ENCODE data around the gene CACNA2D2. TPM values are rescaled to one million over a fixed set of nuclear protein-coding genes. Genes with fewer than 3 reads are reported as not detected.

CACNA2D2 gene
- total and polyA plus RNA-seq, 2 of the 4 experiments (the other 2 are of a cell fraction) = 0.15 TPM; not detected in 1

DNA sequence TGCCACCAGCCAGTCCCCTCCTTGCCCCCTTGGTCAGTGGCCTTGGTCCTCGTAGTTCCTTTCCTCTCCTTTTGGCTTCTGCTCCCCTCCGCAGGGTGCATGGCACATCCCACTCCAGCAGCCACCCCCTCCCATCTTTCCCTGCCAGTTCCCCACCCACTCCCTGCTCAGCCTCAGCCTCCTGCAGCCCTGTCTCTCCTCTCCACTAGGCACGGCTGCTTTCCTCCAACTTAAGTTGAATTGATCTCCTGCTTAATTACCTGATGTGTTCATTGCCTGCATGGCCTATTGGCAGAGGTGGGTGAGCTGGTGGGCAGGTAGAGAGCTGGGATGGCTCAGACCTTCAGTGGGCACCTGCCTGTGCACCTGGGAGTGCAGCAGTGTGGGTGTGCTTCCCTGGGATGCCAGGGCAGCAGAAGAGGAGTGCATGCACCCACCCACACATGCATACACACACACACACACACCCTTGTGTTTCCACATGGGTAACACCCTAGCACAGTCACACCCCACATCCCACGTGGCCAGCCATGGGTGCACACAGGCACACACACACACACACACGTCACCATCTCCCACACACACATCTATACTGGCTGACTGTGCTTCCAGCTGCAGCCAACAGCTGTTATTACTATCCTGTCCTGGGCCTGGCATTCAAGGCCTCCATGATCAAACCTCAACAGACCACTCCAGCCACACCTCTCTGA is 33.2 kb upstream of the CACNA2D2 start:
- Histone ChIP-seq H3K27ac (ENCODE audit: insufficient read depth, low read length) (no peak overlapping the region), H3K79me1 (ENCODE audit: low read depth in 1 of 2, low read length in 2 of 2) (no peaks in the 10 kb centered on the region), H3K18ac (ENCODE audit: low read depth, low read length) (no peak overlapping the region), H2BK15ac (ENCODE audit: low read depth, low read length) (no peak overlapping the region), H3K9me1 (ENCODE audit: insufficient read depth, low read length) (no peaks in the 10 kb centered on the region), H3K36me3 (ENCODE audit: control insufficient read depth, insufficient read depth, low read length) (no peaks in the 10 kb centered on the region), H3K27me3 (ENCODE audit: control insufficient read depth, insufficient read depth, low read length) (peaks cover 81% of the 10 kb centered on the region), H2AFZ (replicated peaks; ENCODE audit: low read length, poor library complexity) (no peak overlapping the region), H3K23ac (ENCODE audit: low read depth, low read length) (no peak overlapping the region), H4K20me1 (ENCODE audit: insufficient read depth, low read length) (no peaks in the 10 kb centered on the region), H3K9me3 (ENCODE audit: control insufficient read depth, insufficient read depth, low read length) (no peaks in the 10 kb centered on the region), H3K4ac (ENCODE audit: low read depth, low read length) (no peak overlapping the region), H3K4me3 (ENCODE audit: insufficient read depth, low read depth, low read length) (no peak overlapping the region), H4K91ac (ENCODE audit: insufficient read depth, low read depth, low read length) (no peak overlapping the region), H4K8ac (ENCODE audit: low read depth in 2 of 2, low read length in 2 of 2) (no peak overlapping the region), H3K9ac (ENCODE audit: low read depth, low read length) (no peak overlapping the region), H3K4me1 (ENCODE audit: control insufficient read depth, insufficient read depth, low read length) (no peaks in the 10 kb centered on the region), H2AK5ac (ENCODE audit: low read depth, low read length) (no peak overlapping the region), H3K56ac (ENCODE audit: extremely low read depth, insufficient read depth, low read length) (no peak overlapping the region), H3K4me2 (ENCODE audit: low read depth, low read length) (no peak overlapping the region), H2AK9ac (replicated peaks; ENCODE audit: low read depth, low read length, poor library complexity) (no peak overlapping the region), H2BK5ac (ENCODE audit: low read depth, low read length, poor library complexity, severe bottlenecking) (no peak overlapping the region), H3K14ac (replicated peaks; ENCODE audit: low read depth, low read length) (no peak overlapping the region), H2BK120ac (ENCODE audit: low read depth, low read length) (no peak overlapping the region), H2BK20ac (ENCODE audit: low read depth, low read length) (no peak overlapping the region), H4K5ac (ENCODE audit: low read depth, low read length) (no peak overlapping the region)
- no TSS peak for BruUV-seq (replicated peaks)
- TF ChIP-seq USF2 (IDR thresholded peaks at IDR 0.05; ENCODE audit: low read depth, low read length) = peak; percentile 22; the same call in 1 of the 2 replicates
- TF ChIP-seq MAZ (IDR thresholded peaks at IDR 0.05; ENCODE audit: borderline replicate concordance, low read depth, low read length) = no peak
- in situ Hi-C loops (cut with MboI; ENCODE audit: low sequenced_read_pairs) (no loop called here), intact Hi-C loops (cut with micrococcal nuclease) (no loop called here), dilution Hi-C loops (cut with HindIII; ENCODE audit: low sequenced_read_pairs, unreplicated experiment) (no loop called here)
- ChIA-PET CTCF (no interaction called here), POLR2A (ENCODE audit: unreplicated experiment) (no interaction called here)
- DNase-seq (peak; percentile 29), ATAC-seq (ENCODE audit: low read depth) (no peak)
- 29% methylated on average over 1 of the region's 5 CpGs; no CpG with 5 or more reads in 1 of the 2 experiments for WGBS, 2 experiments (ENCODE audit: extremely low coverage in 2 of 2, insufficient read length in 1 of 2)
